ENCODE measurements around the gene RHOT2. TPM values are rescaled to one million over a fixed set of nuclear protein-coding genes. Genes with fewer than 3 reads are reported as not detected.

Gene RHOT2
- total and polyA plus RNA-seq, 9 of the 15 experiments (the other 6 are each of a cell fraction or from before 2014, with no cell fraction given), result 5.0 to 373 (median 112) TPM

DNA sequence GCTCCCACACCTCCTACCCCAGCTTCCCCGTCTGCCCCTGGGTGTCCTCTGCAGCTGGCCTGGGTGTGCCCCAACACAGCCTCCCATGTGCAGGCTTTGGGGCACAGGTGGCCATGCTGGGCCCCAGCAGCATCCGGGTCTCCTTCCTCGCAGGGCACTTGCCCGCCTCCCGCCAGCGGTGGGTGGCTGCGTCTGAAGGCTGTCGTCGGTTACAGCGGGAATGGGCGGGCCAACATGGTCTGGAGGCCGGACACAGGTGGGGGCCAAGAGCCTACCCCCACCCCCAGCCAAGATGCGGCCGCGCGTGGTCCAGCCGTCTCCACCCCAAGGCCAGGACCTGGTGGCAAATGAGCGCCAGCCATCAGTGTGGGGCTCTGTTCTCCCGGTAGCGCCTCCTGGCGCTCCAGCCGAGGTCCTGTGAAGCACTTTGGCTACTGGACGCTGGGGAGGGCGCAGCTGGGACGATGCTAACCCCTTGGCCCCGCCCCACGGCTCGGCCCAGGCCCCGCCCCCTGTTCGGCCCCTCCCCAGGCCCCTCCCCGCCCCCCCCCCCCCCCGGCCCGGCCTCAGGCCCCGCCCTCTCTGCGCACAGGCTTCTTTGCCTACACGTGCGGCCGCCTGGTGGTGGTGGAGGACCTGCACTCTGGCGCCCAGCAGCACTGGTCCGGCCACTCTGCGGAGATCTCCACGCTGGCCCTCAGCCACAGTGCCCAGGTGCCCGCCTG is 7.3 kb upstream of the RHOT2 start (continued):
- TF ChIP-seq, protein P1, sequence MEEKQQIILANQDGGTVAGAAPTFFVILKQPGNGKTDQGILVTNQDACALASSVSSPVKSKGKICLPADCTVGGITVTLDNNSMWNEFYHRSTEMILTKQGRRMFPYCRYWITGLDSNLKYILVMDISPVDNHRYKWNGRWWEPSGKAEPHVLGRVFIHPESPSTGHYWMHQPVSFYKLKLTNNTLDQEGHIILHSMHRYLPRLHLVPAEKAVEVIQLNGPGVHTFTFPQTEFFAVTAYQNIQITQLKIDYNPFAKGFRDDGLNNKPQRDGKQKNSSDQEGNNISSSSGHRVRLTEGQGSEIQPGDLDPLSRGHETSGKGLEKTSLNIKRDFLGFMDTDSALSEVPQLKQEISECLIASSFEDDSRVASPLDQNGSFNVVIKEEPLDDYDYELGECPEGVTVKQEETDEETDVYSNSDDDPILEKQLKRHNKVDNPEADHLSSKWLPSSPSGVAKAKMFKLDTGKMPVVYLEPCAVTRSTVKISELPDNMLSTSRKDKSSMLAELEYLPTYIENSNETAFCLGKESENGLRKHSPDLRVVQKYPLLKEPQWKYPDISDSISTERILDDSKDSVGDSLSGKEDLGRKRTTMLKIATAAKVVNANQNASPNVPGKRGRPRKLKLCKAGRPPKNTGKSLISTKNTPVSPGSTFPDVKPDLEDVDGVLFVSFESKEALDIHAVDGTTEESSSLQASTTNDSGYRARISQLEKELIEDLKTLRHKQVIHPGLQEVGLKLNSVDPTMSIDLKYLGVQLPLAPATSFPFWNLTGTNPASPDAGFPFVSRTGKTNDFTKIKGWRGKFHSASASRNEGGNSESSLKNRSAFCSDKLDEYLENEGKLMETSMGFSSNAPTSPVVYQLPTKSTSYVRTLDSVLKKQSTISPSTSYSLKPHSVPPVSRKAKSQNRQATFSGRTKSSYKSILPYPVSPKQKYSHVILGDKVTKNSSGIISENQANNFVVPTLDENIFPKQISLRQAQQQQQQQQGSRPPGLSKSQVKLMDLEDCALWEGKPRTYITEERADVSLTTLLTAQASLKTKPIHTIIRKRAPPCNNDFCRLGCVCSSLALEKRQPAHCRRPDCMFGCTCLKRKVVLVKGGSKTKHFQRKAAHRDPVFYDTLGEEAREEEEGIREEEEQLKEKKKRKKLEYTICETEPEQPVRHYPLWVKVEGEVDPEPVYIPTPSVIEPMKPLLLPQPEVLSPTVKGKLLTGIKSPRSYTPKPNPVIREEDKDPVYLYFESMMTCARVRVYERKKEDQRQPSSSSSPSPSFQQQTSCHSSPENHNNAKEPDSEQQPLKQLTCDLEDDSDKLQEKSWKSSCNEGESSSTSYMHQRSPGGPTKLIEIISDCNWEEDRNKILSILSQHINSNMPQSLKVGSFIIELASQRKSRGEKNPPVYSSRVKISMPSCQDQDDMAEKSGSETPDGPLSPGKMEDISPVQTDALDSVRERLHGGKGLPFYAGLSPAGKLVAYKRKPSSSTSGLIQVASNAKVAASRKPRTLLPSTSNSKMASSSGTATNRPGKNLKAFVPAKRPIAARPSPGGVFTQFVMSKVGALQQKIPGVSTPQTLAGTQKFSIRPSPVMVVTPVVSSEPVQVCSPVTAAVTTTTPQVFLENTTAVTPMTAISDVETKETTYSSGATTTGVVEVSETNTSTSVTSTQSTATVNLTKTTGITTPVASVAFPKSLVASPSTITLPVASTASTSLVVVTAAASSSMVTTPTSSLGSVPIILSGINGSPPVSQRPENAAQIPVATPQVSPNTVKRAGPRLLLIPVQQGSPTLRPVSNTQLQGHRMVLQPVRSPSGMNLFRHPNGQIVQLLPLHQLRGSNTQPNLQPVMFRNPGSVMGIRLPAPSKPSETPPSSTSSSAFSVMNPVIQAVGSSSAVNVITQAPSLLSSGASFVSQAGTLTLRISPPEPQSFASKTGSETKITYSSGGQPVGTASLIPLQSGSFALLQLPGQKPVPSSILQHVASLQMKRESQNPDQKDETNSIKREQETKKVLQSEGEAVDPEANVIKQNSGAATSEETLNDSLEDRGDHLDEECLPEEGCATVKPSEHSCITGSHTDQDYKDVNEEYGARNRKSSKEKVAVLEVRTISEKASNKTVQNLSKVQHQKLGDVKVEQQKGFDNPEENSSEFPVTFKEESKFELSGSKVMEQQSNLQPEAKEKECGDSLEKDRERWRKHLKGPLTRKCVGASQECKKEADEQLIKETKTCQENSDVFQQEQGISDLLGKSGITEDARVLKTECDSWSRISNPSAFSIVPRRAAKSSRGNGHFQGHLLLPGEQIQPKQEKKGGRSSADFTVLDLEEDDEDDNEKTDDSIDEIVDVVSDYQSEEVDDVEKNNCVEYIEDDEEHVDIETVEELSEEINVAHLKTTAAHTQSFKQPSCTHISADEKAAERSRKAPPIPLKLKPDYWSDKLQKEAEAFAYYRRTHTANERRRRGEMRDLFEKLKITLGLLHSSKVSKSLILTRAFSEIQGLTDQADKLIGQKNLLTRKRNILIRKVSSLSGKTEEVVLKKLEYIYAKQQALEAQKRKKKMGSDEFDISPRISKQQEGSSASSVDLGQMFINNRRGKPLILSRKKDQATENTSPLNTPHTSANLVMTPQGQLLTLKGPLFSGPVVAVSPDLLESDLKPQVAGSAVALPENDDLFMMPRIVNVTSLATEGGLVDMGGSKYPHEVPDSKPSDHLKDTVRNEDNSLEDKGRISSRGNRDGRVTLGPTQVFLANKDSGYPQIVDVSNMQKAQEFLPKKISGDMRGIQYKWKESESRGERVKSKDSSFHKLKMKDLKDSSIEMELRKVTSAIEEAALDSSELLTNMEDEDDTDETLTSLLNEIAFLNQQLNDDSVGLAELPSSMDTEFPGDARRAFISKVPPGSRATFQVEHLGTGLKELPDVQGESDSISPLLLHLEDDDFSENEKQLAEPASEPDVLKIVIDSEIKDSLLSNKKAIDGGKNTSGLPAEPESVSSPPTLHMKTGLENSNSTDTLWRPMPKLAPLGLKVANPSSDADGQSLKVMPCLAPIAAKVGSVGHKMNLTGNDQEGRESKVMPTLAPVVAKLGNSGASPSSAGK (IDR thresholded peaks at IDR 0.05), result no peak
- TF ChIP-seq ZC3H4 (CRISPR knock-in tag; IDR thresholded peaks at IDR 0.05; ENCODE audit: borderline replicate concordance) (no peak), MBD1 (CRISPR knock-in tag; IDR thresholded peaks at IDR 0.05) (no peak), ZNF24 (IDR thresholded peaks at IDR 0.05) (no peak), USF2 (CRISPR knock-in tag; IDR thresholded peaks at IDR 0.05) (no peak; the same call in 1 of the 2 replicates), ATF3 (IDR thresholded peaks at IDR 0.05) (no peak), ATF3 (CRISPR knock-in tag; conservative IDR thresholded peaks at IDR 0.05) (no peak)
- TF ChIP-seq, protein P2, sequence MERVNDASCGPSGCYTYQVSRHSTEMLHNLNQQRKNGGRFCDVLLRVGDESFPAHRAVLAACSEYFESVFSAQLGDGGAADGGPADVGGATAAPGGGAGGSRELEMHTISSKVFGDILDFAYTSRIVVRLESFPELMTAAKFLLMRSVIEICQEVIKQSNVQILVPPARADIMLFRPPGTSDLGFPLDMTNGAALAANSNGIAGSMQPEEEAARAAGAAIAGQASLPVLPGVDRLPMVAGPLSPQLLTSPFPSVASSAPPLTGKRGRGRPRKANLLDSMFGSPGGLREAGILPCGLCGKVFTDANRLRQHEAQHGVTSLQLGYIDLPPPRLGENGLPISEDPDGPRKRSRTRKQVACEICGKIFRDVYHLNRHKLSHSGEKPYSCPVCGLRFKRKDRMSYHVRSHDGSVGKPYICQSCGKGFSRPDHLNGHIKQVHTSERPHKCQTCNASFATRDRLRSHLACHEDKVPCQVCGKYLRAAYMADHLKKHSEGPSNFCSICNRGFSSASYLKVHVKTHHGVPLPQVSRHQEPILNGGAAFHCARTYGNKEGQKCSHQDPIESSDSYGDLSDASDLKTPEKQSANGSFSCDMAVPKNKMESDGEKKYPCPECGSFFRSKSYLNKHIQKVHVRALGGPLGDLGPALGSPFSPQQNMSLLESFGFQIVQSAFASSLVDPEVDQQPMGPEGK (CRISPR knock-in tag; IDR thresholded peaks at IDR 0.05; ENCODE audit: borderline replicate concordance), result no peak

Data from K562 (cell line).